GM12878 (cell line): ENCODE measurements around the gene FABP7. TPM values are rescaled to one million over a fixed set of nuclear protein-coding genes. Genes with fewer than 3 reads are reported as not detected.

Experiments
- ATAC-seq: fragments of 200-7000 bp; cut with Tn5 transposase; 3 replicates; pipeline ENCODE4 v1.9.1; 2020; ENCODE audit warnings: mild to moderate bottlenecking, moderate library complexity
- BruUV-seq: library from RNA; stranded (reverse); fragments of 400-500 nt; replicated peaks from 2 replicates; lab custom pipeline; 2021; lab: Mats Ljungman, UMichigan
- CTCF ChIA-PET: fragments of 300-600 bp; sonication (Branson Sonifier 250); formaldehyde crosslinking; extraction: SDS; loops from one replicate; lab custom pipeline; 2021; ENCODE audit warnings: inconsistent platforms; lab: Yijun Ruan, JAX
- POLR2A ChIA-PET: fragments of 350-600 bp; formaldehyde crosslinking; extraction: SDS; loops from one replicate; lab custom pipeline; 2021; ENCODE audit warnings: inconsistent platforms; lab: Charles Lee
- RAD21 ChIA-PET: fragments of 300-600 bp; sonication (Branson Sonifier 250); formaldehyde crosslinking; loops from one replicate; lab custom pipeline; 2023; ENCODE audit warnings: antibody characterized with exemption; ENCODE audit not compliant: unreplicated experiment; lab: Charles Lee
- SMC1A ChIA-PET: fragments of 300-600 bp; sonication (Branson Sonifier 250); formaldehyde crosslinking; loops from one replicate; lab custom pipeline; 2023; ENCODE audit not compliant: unreplicated experiment, uncharacterized antibody; lab: Charles Lee
- DNase-seq: peaks from one replicate; pipeline ENCODE4 v3.0.0-alpha.2; 2011; ENCODE audit warnings: low read depth, low spot score
- FAIRE-seq: peaks from 3 replicates; lab custom pipeline; 2011; peaks lifted over from hg19 to GRCh38; lab: Jason Lieb, UNC
- H2AFZ ChIP-seq: 2 replicates; pipeline ENCODE4 v1.6.0; 2011; ENCODE audit warnings: low read depth, low read length, control low read depth; ENCODE audit not compliant: control insufficient read depth
- H3K27ac ChIP-seq: 2 replicates; pipeline ENCODE4 v1.5.1; 2011; ENCODE audit warnings: control low read depth; ENCODE audit not compliant: control insufficient read depth, insufficient read depth
- H3K27me3 ChIP-seq, 2 experiments: replicated peaks in 1 of 2; 2 replicates each; pipeline versions ENCODE4 v1.6.0 to v1.6.1; 2011; ENCODE audit warnings: low read length in 1 of 2; ENCODE audit not compliant: control insufficient read depth in 2 of 2, insufficient read depth in 2 of 2
- H3K36me3 ChIP-seq, 2 experiments: 2 replicates each; pipeline ENCODE4 v1.5.1; 2011; ENCODE audit warnings: low read length in 1 of 2; ENCODE audit not compliant: control insufficient read depth in 2 of 2, insufficient read depth in 2 of 2
- H3K4me1 ChIP-seq: 2 replicates; pipeline ENCODE4 v1.6.1; 2011; ENCODE audit warnings: mild to moderate bottlenecking, low read length, moderate library complexity, mixed read lengths; ENCODE audit not compliant: control insufficient read depth, insufficient read depth
- H3K4me2 ChIP-seq: 2 replicates; pipeline ENCODE4 v1.6.0; 2011; ENCODE audit warnings: control low read depth; ENCODE audit not compliant: control insufficient read depth, insufficient read depth
- H3K4me3 ChIP-seq: fragments of 200-600 bp; sonication (generic); 2 replicates; pipeline ENCODE4 v1.5.1; 2016
- H3K79me2 ChIP-seq: 2 replicates; pipeline ENCODE4 v1.6.0; 2011; ENCODE audit warnings: low read length; ENCODE audit not compliant: control insufficient read depth, insufficient read depth
- H3K9ac ChIP-seq: 2 replicates; pipeline ENCODE4 v1.8.0; 2011; ENCODE audit warnings: low read length, control low read depth, mixed read lengths; ENCODE audit not compliant: control insufficient read depth, insufficient read depth
- H3K9me3 ChIP-seq: replicated peaks from 3 replicates; pipeline ENCODE4 v1.5.1; 2011; ENCODE audit warnings: mild to moderate bottlenecking, low read length; ENCODE audit not compliant: control insufficient read depth, insufficient read depth
- H4K20me1 ChIP-seq: 2 replicates; pipeline ENCODE4 v1.6.0; 2011; ENCODE audit not compliant: control insufficient read depth, insufficient read depth
- BMI1 ChIP-seq: fragments of 450-650 bp; IDR thresholded peaks from 2 replicates; pipeline ENCODE4 v1.6.1; 2016; ENCODE audit warnings: mild to moderate bottlenecking, moderate library complexity, borderline replicate concordance
- CREM ChIP-seq: IDR thresholded peaks from 2 replicates; pipeline ENCODE4 v1.6.1; 2014; ENCODE audit warnings: antibody characterized with exemption, low read depth
- HDGF ChIP-seq: fragments of 450-650 bp; IDR thresholded peaks from 2 replicates; pipeline ENCODE4 v1.6.1; 2016; ENCODE audit warnings: antibody characterized with exemption
- MYB ChIP-seq: fragments of 150-350 bp; IDR thresholded peaks from 2 replicates; pipeline ENCODE4 v1.6.1; 2014; ENCODE audit warnings: mild to moderate bottlenecking, low read depth, low read length, borderline replicate concordance
- NFIC ChIP-seq: IDR thresholded peaks from 2 replicates; pipeline ENCODE4 v1.6.1; 2012; ENCODE audit warnings: low read depth, mild to moderate bottlenecking, inconsistent platforms, low read length, moderate library complexity
- POLR2A ChIP-seq: IDR thresholded peaks from 2 replicates; pipeline ENCODE4 v1.6.1; 2011; ENCODE audit warnings: low read depth, mild to moderate bottlenecking, low read length
- POLR2AphosphoS5 ChIP-seq: IDR thresholded peaks from 2 replicates; pipeline ENCODE4 v1.6.1; 2011; ENCODE audit warnings: mild to moderate bottlenecking, low read length, inconsistent platforms
- USF2 ChIP-seq: IDR thresholded peaks from 2 replicates; pipeline ENCODE4 v1.6.1; 2011; ENCODE audit warnings: low read depth, low read length, improper control_type of control experiment, borderline replicate concordance
- YY1 ChIP-seq: IDR thresholded peaks from 2 replicates; pipeline ENCODE4 v1.6.1; 2011; ENCODE audit warnings: low read depth, mild to moderate bottlenecking, low read length
- WGBS: methylation state at CpG from one replicate; pipeline ENCODE4 v1.1.6; 2016; ENCODE audit warnings: low lambda C conversion rate; ENCODE audit not compliant: insufficient replicate concordance, insufficient coverage; ENCODE audit errors: missing lambda C conversion rate; 5-methylcytosine and 5-hydroxymethylcytosine counted together
- in situ Hi-C: fragments of 300-500 bp; cut with MboI; formaldehyde crosslinking; loops from 9 replicates; pipeline ENCODE4 v1.14.3; 2018; ENCODE audit warnings: mixed read lengths
- intact Hi-C: fragments of 100-400 bp; cut with micrococcal nuclease; formaldehyde crosslinking; loops from one replicate; pipeline ENCODE4 v1.14.2; 2022; ENCODE audit not compliant: unreplicated experiment
- polyA plus RNA-seq, 11 experiments: library from polyadenylated mRNA; depleted of rRNA in 4 of 11; unstranded in 6 of 11; stranded (reverse) in 5 of 11; fragments of >200 nt; fragmentation: Nextera tagmentation in 4 of 11; fragmentation: Illumina TruSeq in 1 of 11; extraction: Ambion mirVana in 4 of 11; extraction: Trizol in 1 of 11; gene quantifications; 1 replicate in 1 of 11; 2 replicates in 10 of 11; pipeline versions ENCODE4 v1.2.1 to v1.2.3, GENCODE V29; 2011 to 2016; ENCODE audit warnings: inconsistent platforms in 2 of 11, missing spikeins in 2 of 11, low read depth in 1 of 11
- total RNA-seq, 4 experiments: library from RNA; depleted of rRNA in 3 of 4; stranded (reverse); fragments of >200 nt in 3 of 4; fragmentation: Illumina TruSeq in 1 of 4; extraction: Trizol in 1 of 4; gene quantifications; 2 replicates each; pipeline versions ENCODE4 v1.2.1 to v1.2.3, GENCODE V29; 2013 to 2021

The FABP7 gene
- total and polyA plus RNA-seq, 10 of the 15 experiments (the other 5 are each of a cell fraction or from before 2014, with no cell fraction given), result not detected

- Histone ChIP-seq H3K36me3 (no peaks in the 10 kb centered on the region), H3K4me1 (0 out of 2 replicates have a peak, but pooled peaks cover 3% of the 10 kb centered on the region), H3K79me2 (no peaks in the 10 kb centered on the region), H3K9ac (no peak overlapping the region), H3K27ac (no peak overlapping the region), H2AFZ (no peak overlapping the region), H3K4me3 (no peak overlapping the region), H3K9me3 (no peaks in the 10 kb centered on the region), H3K27me3 (no peaks in the 10 kb centered on the region), H4K20me1 (no peaks in the 10 kb centered on the region), H3K4me2 (no peak overlapping the region)
- DNase-seq, result no peak
- ATAC-seq, result no peak
- WGBS, result 33% methylated on average over 10 of the region's 10 CpGs
- no peak for FAIRE-seq
- ChIA-PET CTCF (interaction anchor here (0.8 to 6.6 kb wide), 13 partner anchors 9 to 117 kb away, joined by 3 to 67 read pairs (median 4); partner anchors contain the start of gene SMPDL3A), SMC1A (interaction anchor here (0.8 to 6.0 kb wide), 22 partner anchors 9 to 261 kb away, joined by 3 to 98 read pairs (median 4); partner anchors contain the start of gene SMPDL3A), RAD21 (interaction anchor here (0.7 to 6.3 kb wide), 12 partner anchors 20 to 143 kb away, joined by 3 to 57 read pairs (median 5); partner anchors contain the start of genes PKIB and SMPDL3A), POLR2A (interaction anchor here (0.6 to 2.4 kb wide), 4 partner anchors 31 to 45 kb away, joined by 3 to 14 read pairs (median 8); partner anchors contain the start of gene SMPDL3A)
- intact Hi-C loops (no loop called here), in situ Hi-C loops (no loop called here)
- TF ChIP-seq YY1 (no peak), BMI1 (no peak), MYB (no peak), NFIC (no peak), USF2 (no peak), HDGF (no peak), POLR2A (no peak), POLR2AphosphoS5 (no peak), CREM (no peak)
- BruUV-seq, result no TSS peak
Observed at GRCh38 chr6:122753000-122753687, 26.4 kb upstream of the FABP7 start.
